H1 (cell line): Measurements from ENCODE around the gene HOXD12. TPM values are rescaled to one million over a fixed set of nuclear protein-coding genes. Genes with fewer than 3 reads are reported as not detected.

ENCODE experiments used
- BACH1 ChIP-seq: IDR thresholded peaks from 2 replicates; pipeline ENCODE4 v1.6.1; 2012; ENCODE audit warnings: low read length, improper control_type of control experiment
- CREB1 ChIP-seq: IDR thresholded peaks from 2 replicates; pipeline ENCODE4 v1.6.1; 2012; ENCODE audit warnings: inconsistent platforms
- EGR1 ChIP-seq: IDR thresholded peaks from 2 replicates; pipeline ENCODE4 v1.6.1; 2011; ENCODE audit warnings: low read depth, low read length, borderline replicate concordance
- GABPA ChIP-seq: IDR thresholded peaks from 2 replicates; pipeline ENCODE4 v1.6.1; 2011; ENCODE audit warnings: mild to moderate bottlenecking, low read length, moderate library complexity, borderline replicate concordance; ENCODE audit not compliant: insufficient read depth
- HDAC2 ChIP-seq, 2 experiments: fragments of 300-600 bp in 1 of 2; sonication (generic) in 1 of 2; IDR thresholded peaks; 2 replicates each; pipeline ENCODE4 v1.6.1; 2011 to 2012; ENCODE audit warnings: low read depth in 2 of 2, low read length in 2 of 2, mild to moderate bottlenecking in 2 of 2, moderate library complexity in 2 of 2, borderline replicate concordance in 1 of 2, inconsistent platforms in 1 of 2
- JUND ChIP-seq: IDR thresholded peaks from 2 replicates; pipeline ENCODE4 v1.6.1; 2011; ENCODE audit warnings: mild to moderate bottlenecking, improper control_type of control experiment, low read length
- KDM1A ChIP-seq: fragments of 200-600, 300-600 bp; sonication (generic); IDR thresholded peaks from 2 replicates; pipeline ENCODE4 v1.7.1; 2016; ENCODE audit warnings: mild to moderate bottlenecking, low read length, borderline replicate concordance
- KDM4A ChIP-seq: IDR thresholded peaks from one replicate; pipeline ENCODE4 v1.7.1; 2012; ENCODE audit warnings: low read depth, mild to moderate bottlenecking, moderate library complexity, low read length, inconsistent platforms; ENCODE audit not compliant: severe bottlenecking
- NANOG ChIP-seq: IDR thresholded peaks from 2 replicates; pipeline ENCODE4 v1.6.1; 2011; ENCODE audit warnings: low read length, low read depth, mild to moderate bottlenecking, inconsistent platforms; ENCODE audit not compliant: insufficient read depth, poor library complexity, severe bottlenecking
- POU5F1 ChIP-seq: IDR thresholded peaks from 2 replicates; pipeline ENCODE4 v1.6.1; 2011; ENCODE audit warnings: low read depth, mild to moderate bottlenecking, low read length, moderate library complexity
- RBBP5 ChIP-seq: IDR thresholded peaks from 2 replicates; pipeline ENCODE4 v1.7.1; 2012; ENCODE audit warnings: low read depth, mild to moderate bottlenecking, inconsistent platforms, low read length, moderate library complexity, borderline replicate concordance
- RNF2 ChIP-seq: fragments of 200-900, 300-1000 bp; sonication (generic); IDR thresholded peaks from 2 replicates; pipeline ENCODE4 v1.7.1; 2016; ENCODE audit warnings: borderline replicate concordance, low read depth, mild to moderate bottlenecking, antibody characterized with exemption, low read length; ENCODE audit not compliant: poor library complexity, severe bottlenecking; ENCODE audit errors: missing control alignments
- SIN3A ChIP-seq, 2 experiments: IDR thresholded peaks in 1 of 2; conservative IDR thresholded peaks in 1 of 2; 2 replicates each; pipeline ENCODE4 v1.6.1; 2011 to 2012; ENCODE audit warnings: low read length in 2 of 2, improper control_type of control experiment in 1 of 2, low read depth in 1 of 2, mild to moderate bottlenecking in 1 of 2
- TAF1 ChIP-seq: IDR thresholded peaks from 2 replicates; pipeline ENCODE4 v1.6.1; 2011; ENCODE audit warnings: mild to moderate bottlenecking, low read depth, low read length
- TEAD4 ChIP-seq: IDR thresholded peaks from 2 replicates; pipeline ENCODE4 v1.6.1; 2012; ENCODE audit warnings: low read depth, low read length, inconsistent platforms, mixed read lengths
- YY1 ChIP-seq: IDR thresholded peaks from 2 replicates; pipeline ENCODE4 v1.6.1; 2011; ENCODE audit warnings: low read depth, mild to moderate bottlenecking, low read length
- polyA plus RNA-seq, 7 experiments: library from polyadenylated mRNA; depleted of rRNA in 3 of 7; stranded (reverse) in 5 of 7; unstranded in 2 of 7; fragments of >200 nt in 5 of 7; fragments of 200-250 nt in 2 of 7; gene quantifications; 1 replicate in 5 of 7; 2 replicates in 1 of 7; 4 replicates in 1 of 7; pipeline versions ENCODE4 v1.2.1 to v1.2.3, GENCODE V29; 2011 to 2013; ENCODE audit warnings: missing spikeins in 2 of 7, mixed read lengths in 2 of 7
- total RNA-seq: library from RNA; stranded (reverse); fragmentation: NEBNext Ultra II Directional; extraction: Animal tissue kit (Norgen Biotek cat#: 25700); gene quantifications from 2 replicates; pipeline ENCODE4 v1.2.1, GENCODE V29; 2021

HOXD12 gene
- total and polyA plus RNA-seq, 2 of the 8 experiments (the other 6 are each of a cell fraction or from before 2014, with no cell fraction given) = not detected

DNA sequence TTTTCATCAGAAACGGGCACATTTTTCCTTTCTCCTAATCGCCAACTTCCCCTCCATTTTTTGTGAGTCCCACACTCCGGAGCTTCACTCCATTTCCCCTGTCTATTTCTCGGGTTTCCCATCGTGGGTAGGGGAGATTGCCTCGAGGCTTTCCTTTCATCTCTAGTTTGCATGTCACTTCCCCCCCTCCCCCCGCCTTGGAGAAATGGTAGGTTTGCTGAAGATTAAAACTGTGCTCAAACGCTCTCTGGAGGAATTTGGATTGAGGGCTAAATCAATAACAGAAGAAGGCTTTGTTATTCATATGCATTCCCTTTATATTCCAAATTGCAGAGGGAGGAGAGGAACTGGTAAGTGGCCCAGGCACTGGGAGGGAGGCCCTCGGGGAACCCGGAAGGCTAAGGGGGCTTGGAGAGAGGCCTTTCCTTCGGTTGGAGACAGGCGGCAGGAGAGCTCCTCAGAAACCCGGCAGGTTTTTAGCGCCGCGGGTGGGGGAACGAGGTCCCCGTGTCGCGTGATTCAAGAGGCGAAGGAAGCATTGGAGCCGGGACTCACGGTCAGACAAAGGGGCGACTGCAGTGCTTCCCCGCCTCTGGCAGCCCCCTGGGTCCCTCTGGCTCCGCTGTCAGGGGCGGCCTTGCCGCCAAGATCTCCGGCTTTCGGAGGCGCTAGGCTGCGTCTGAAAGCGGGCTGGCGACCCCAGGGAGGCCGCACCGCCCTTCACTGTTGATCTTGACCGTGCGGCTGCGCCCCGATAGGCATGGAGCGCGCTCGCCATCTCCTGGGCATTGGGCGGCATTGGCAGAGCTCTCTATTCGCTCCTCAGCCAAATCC is 2.4 kb upstream of the HOXD12 start (continued):
- 0 out of 4 replicates have a peak, but pooled peaks of 1 of the 2 experiments have one; percentile 73 for TF ChIP-seq HDAC2 (IDR thresholded peaks at IDR 0.05; ENCODE audit: borderline replicate concordance in 1 of 2, low read depth in 2 of 2, low read length in 2 of 2)
- TF ChIP-seq KDM1A = no peak
- TF ChIP-seq BACH1 = peak; percentile 45
- 0 out of 2 replicates have a peak, but pooled peaks have one; percentile 22 for TF ChIP-seq EGR1
- TF ChIP-seq YY1 = peak; percentile 10; the same call in 1 of the 2 replicates
- peak; percentile 53 for TF ChIP-seq RNF2
- peak in 1 of 2 experiments; percentile 26; a peak in 2 of 4 replicates for TF ChIP-seq SIN3A (conservative IDR thresholded peaks at IDR 0.05 in 1 of 2, IDR thresholded peaks at IDR 0.05 in 1 of 2; ENCODE audit: low read depth in 1 of 2, low read length in 2 of 2)
- TF ChIP-seq GABPA = no peak; the same call in 1 of the 2 replicates
- TF ChIP-seq TEAD4 = 0 out of 2 replicates have a peak, but pooled peaks have one; percentile 19
- no peak for TF ChIP-seq CREB1
- peak; percentile 33; the same call in 1 of the 2 replicates for TF ChIP-seq RBBP5
- peak; percentile 83; the same call in 1 of the 2 replicates for TF ChIP-seq POU5F1
- TF ChIP-seq KDM4A = peak; percentile 37
- TF ChIP-seq JUND = 0 out of 2 replicates have a peak, but pooled peaks have one; percentile 5
- peak; percentile 27 for TF ChIP-seq NANOG
- TF ChIP-seq TAF1 = no peak
